HEK293 (cell line): ENCODE data around the gene RELT.

Experiments used
- CTCF ChIA-PET: fragments of 350-600 bp; formaldehyde crosslinking; extraction: SDS; loops from one replicate; lab custom pipeline; 2021; ENCODE audit warnings: antibody characterized with exemption; lab: Yijun Ruan, JAX
- POLR2A ChIA-PET: fragments of 300-600 bp; formaldehyde crosslinking; extraction: SDS; loops from one replicate; lab custom pipeline; 2020; ENCODE audit warnings: antibody characterized with exemption, inconsistent platforms; lab: Yijun Ruan, JAX
- H3K27ac ChIP-seq: fragments of 200-500 bp; sonication (Bioruptor generic); 2 replicates; pipeline ENCODE4 v1.5.1; 2014; ENCODE audit warnings: low read depth, low read length, control low read depth, inconsistent platforms; ENCODE audit errors: extremely low read depth
- H3K36me3 ChIP-seq, 2 experiments: fragments of 200-500 bp in 1 of 2; sonication (Bioruptor generic) in 1 of 2; 1 replicate in 1 of 2; 2 replicates in 1 of 2; pipeline ENCODE4 v1.5.1; 2014 to 2017; ENCODE audit warnings: inconsistent platforms in 2 of 2, low read length in 2 of 2; ENCODE audit not compliant: control insufficient read depth in 2 of 2, insufficient read depth in 1 of 2
- H3K4me1 ChIP-seq: fragments of 200-500 bp; sonication (Bioruptor generic); 2 replicates; pipeline ENCODE4 v1.5.1; 2014; ENCODE audit warnings: mild to moderate bottlenecking, low read length, inconsistent platforms; ENCODE audit not compliant: control insufficient read depth, insufficient read depth
- H3K4me3 ChIP-seq: 2 replicates; pipeline ENCODE4 v1.5.1; 2011; ENCODE audit warnings: low read depth, mild to moderate bottlenecking, control low read depth, low read length, moderate library complexity
- H3K9me3 ChIP-seq: fragments of 200-500 bp; sonication (Bioruptor generic); 2 replicates; pipeline ENCODE4 v1.5.1; 2014; ENCODE audit warnings: low read depth, low read length, inconsistent platforms; ENCODE audit not compliant: control insufficient read depth, insufficient read depth
- CTCF ChIP-seq: fragments of 450-650 bp; formaldehyde crosslinking; IDR thresholded peaks from 2 replicates; pipeline ENCODE4 v1.5.1; 2016; ENCODE audit warnings: missing biosample characterization, missing genetic modification characterization
- GLIS1 ChIP-seq: fragments of 450-650 bp; formaldehyde crosslinking; IDR thresholded peaks from 2 replicates; pipeline ENCODE4 v1.5.1; 2016; ENCODE audit warnings: missing biosample characterization, missing genetic modification characterization
- KLF16 ChIP-seq: fragments of 450-650 bp; formaldehyde crosslinking; IDR thresholded peaks from 2 replicates; pipeline ENCODE4 v1.5.1; 2017; ENCODE audit warnings: missing biosample characterization, missing genetic modification characterization
- PATZ1 ChIP-seq: fragments of 450-650 bp; formaldehyde crosslinking; IDR thresholded peaks from 2 replicates; pipeline ENCODE4 v1.5.1; 2016; ENCODE audit warnings: missing biosample characterization, missing genetic modification characterization
- PRDM1 ChIP-seq: fragments of 450-650 bp; formaldehyde crosslinking; IDR thresholded peaks from 2 replicates; pipeline ENCODE4; 2016; ENCODE audit warnings: missing biosample characterization, missing genetic modification characterization
- TCF7L2 ChIP-seq: IDR thresholded peaks from 2 replicates; pipeline ENCODE4 v1.6.1; 2011; ENCODE audit warnings: low read depth, mild to moderate bottlenecking, inconsistent platforms, low read length, moderate library complexity, borderline replicate concordance
- ZNF157 ChIP-seq: fragments of 450-650 bp; formaldehyde crosslinking; IDR thresholded peaks from 2 replicates; pipeline ENCODE4 v1.5.1; 2016; ENCODE audit warnings: missing biosample characterization, missing genetic modification characterization
- ZNF341 ChIP-seq: fragments of 450-650 bp; formaldehyde crosslinking; IDR thresholded peaks from 2 replicates; pipeline ENCODE4; 2016; ENCODE audit warnings: low read depth, missing biosample characterization, missing genetic modification characterization
- ZNF391 ChIP-seq: fragments of 450-650 bp; formaldehyde crosslinking; IDR thresholded peaks from 2 replicates; pipeline ENCODE4 v1.5.1; 2016; ENCODE audit warnings: low read depth, missing biosample characterization, missing genetic modification characterization, borderline replicate concordance
- ZNF394 ChIP-seq: fragments of 450-650 bp; formaldehyde crosslinking; IDR thresholded peaks from 2 replicates; pipeline ENCODE4 v1.5.1; 2016; ENCODE audit warnings: missing biosample characterization, missing genetic modification characterization, mild to moderate bottlenecking, moderate library complexity, borderline replicate concordance
- ZNF530 ChIP-seq: fragments of 450-650 bp; formaldehyde crosslinking; IDR thresholded peaks from 2 replicates; pipeline ENCODE4 v1.5.1; 2016; ENCODE audit warnings: low read depth, missing biosample characterization, missing genetic modification characterization
- ZNF558 ChIP-seq: fragments of 450-650 bp; formaldehyde crosslinking; IDR thresholded peaks from 2 replicates; pipeline ENCODE4 v1.5.1; 2016; ENCODE audit warnings: missing biosample characterization, missing genetic modification characterization
- ZNF600 ChIP-seq: fragments of 450-650 bp; formaldehyde crosslinking; IDR thresholded peaks from 2 replicates; pipeline ENCODE4 v1.5.1; 2016; ENCODE audit warnings: missing biosample characterization, missing genetic modification characterization
- ZNF654 ChIP-seq: fragments of 450-650 bp; formaldehyde crosslinking; IDR thresholded peaks from 2 replicates; pipeline ENCODE4 v1.5.1; 2016; ENCODE audit warnings: low read depth, missing biosample characterization, missing genetic modification characterization
- ZNF660 ChIP-seq: fragments of 450-650 bp; IDR thresholded peaks from 2 replicates; pipeline ENCODE4 v1.5.1; 2018; ENCODE audit warnings: missing biosample characterization, mild to moderate bottlenecking, missing genetic modification characterization
- TF ChIP-seq, protein P1 (sequence below): fragments of 450-650 bp; formaldehyde crosslinking; IDR thresholded peaks from 2 replicates; pipeline ENCODE4 v1.5.1; 2016; ENCODE audit warnings: missing biosample characterization, missing genetic modification characterization

Gene RELT

DNA sequence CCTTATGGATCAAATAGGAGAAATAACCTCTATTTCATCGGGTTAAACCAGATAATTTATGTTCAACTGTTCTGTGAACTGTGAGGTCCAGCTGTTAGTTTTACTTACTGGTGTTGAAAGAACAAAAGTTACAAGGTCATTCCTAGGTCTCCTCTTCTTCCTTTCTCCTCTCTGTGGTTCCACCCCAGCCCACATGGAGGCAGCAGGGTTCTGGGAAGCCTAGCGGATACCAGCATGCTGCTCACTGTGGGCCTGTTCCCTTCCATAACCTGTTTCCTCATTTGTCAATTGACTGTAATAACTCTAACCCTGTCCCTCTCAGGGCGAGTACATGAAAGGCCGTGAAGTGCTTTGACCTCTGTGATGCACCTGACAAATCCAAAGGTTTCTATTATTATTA lies 27.8 kb downstream of the RELT start:
- TF ChIP-seq ZNF654 (tag by site-specific recombination) (peak; percentile 68), ZNF600 (tag by site-specific recombination) (peak; percentile 75), ZNF341 (tag by site-specific recombination) (no peak), ZNF530 (no peak), CTCF (tag by site-specific recombination) (peak; percentile 49; the same call in 1 of the 2 replicates), ZNF157 (tag by site-specific recombination) (no peak), KLF16 (tag by site-specific recombination) (no peak)
- Histone ChIP-seq H3K36me3 (peaks cover 0 to 36% of the 10 kb centered on the region in 2 experiments; a peak in 2 of 3 replicates), H3K4me1 (no peaks in the 10 kb centered on the region), H3K4me3 (no peak overlapping the region), H3K27ac (no peak overlapping the region), H3K9me3 (no peaks in the 10 kb centered on the region)
- CTCF ChIA-PET = interaction anchor here (0.7 to 10.1 kb wide), 13 partner anchors 10 to 315 kb away, joined by 3 to 122 read pairs (median 5); no protein-coding TSS in a partner anchor
- POLR2A ChIA-PET = interaction anchor here (1.4 kb wide), 1 partner anchor 257 kb away, joined by 4 read pairs; no protein-coding TSS in a partner anchor

DNA sequence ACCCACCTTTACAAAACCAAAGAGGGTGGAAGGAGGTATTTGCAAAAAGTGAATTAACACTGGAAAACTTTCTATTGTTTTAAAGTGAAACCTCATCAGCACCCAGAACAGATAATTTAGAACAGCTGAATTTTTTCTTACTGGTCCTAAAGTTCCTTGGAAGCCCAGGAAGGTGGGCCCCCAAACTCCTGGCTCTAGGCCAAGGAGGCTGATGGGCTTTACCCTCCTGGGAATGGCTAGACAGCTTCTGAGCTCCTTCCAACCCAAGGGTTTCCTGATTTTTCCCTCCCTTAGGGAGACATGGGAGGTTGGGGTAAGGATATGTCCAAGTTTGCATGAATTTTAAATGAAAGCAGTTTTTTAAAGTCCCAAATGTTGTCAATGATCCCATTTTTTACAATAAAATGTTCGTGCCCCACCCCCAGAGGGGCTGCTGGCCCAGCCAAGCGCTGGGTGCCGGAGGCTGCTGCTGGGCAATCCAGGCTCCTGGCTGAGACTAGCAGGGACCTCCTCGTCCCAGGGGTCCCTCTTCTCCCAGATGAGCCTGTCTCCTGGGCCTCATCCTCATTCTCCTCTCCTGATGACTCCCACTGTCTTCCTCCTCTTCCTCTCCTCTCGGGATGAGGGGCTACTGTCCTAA lies 28.4 kb downstream of the RELT start:
- ChIA-PET CTCF (interaction anchor here (0.7 to 10.1 kb wide), 10 partner anchors 11 to 314 kb away, joined by 3 to 122 read pairs (median 5); no protein-coding TSS in a partner anchor), POLR2A (no interaction called here)
- H3K36me3 ChIP-seq = peaks cover 0 to 42% of the 10 kb centered on the region in 2 experiments; a peak in 2 of 3 replicates
- H3K4me1 ChIP-seq = no peaks in the 10 kb centered on the region
- H3K4me3 ChIP-seq = no peak overlapping the region
- H3K9me3 ChIP-seq = no peaks in the 10 kb centered on the region
- TF ChIP-seq PATZ1 (no peak), PRDM1 (0 out of 2 replicates have a peak, but pooled peaks have one; percentile 16)
- no peak overlapping the region for H3K27ac ChIP-seq

GRCh38 chr11:73405146-73405510 lies 28.9 kb downstream of the RELT start:
- no peak overlapping the region for H3K27ac ChIP-seq
- no peaks in the 10 kb centered on the region for H3K4me1 ChIP-seq
- H3K9me3 ChIP-seq = no peaks in the 10 kb centered on the region
- H3K4me3 ChIP-seq = no peak overlapping the region
- ChIA-PET POLR2A (interaction anchor here (0.9 kb wide), 1 partner anchor 214 kb away, joined by 7 read pairs; no protein-coding TSS in a partner anchor), CTCF (interaction anchor here (0.6 to 10.1 kb wide), 2 partner anchors 17 to 256 kb away, joined by 3 to 122 read pairs; no protein-coding TSS in a partner anchor)
- peaks cover 0 to 44% of the 10 kb centered on the region in 2 experiments; a peak in 2 of 3 replicates for H3K36me3 ChIP-seq
- TF ChIP-seq ZNF660 (tag by site-specific recombination) = no peak
- no peak for TF ChIP-seq TCF7L2
- TF ChIP-seq KLF16 (tag by site-specific recombination) = no peak
- no peak for TF ChIP-seq GLIS1
- TF ChIP-seq ZNF558 (tag by site-specific recombination) = no peak
- TF ChIP-seq ZNF391 (tag by site-specific recombination) = no peak
- no peak for TF ChIP-seq ZNF394
- TF ChIP-seq, protein P1, sequence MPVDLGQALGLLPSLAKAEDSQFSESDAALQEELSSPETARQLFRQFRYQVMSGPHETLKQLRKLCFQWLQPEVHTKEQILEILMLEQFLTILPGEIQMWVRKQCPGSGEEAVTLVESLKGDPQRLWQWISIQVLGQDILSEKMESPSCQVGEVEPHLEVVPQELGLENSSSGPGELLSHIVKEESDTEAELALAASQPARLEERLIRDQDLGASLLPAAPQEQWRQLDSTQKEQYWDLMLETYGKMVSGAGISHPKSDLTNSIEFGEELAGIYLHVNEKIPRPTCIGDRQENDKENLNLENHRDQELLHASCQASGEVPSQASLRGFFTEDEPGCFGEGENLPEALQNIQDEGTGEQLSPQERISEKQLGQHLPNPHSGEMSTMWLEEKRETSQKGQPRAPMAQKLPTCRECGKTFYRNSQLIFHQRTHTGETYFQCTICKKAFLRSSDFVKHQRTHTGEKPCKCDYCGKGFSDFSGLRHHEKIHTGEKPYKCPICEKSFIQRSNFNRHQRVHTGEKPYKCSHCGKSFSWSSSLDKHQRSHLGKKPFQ (tag by site-specific recombination) = no peak
